HG03139 (cell line): ENCODE results near the gene ARID1B.

Source experiments
- ATAC-seq: cut with Tn5 transposase; IDR thresholded peaks from one replicate; pipeline ENCODE4 v1.9.1; 2021; ENCODE audit not compliant: unreplicated experiment

Gene ARID1B

GRCh38 chr6:156850353-156850752 lies 73.2 kb downstream of the ARID1B start:
- ATAC-seq: no peak

- peak; percentile 34 for ATAC-seq
These were observed 74.3 kb downstream of the ARID1B start for GRCh38 chr6:156851454-156851921.

- peak; percentile 64 for ATAC-seq
These were observed 75.1 kb downstream of the ARID1B start for GRCh38 chr6:156852147-156852857.

GRCh38 chr6:156852858-156853216 lies 75.7 kb downstream of the ARID1B start:
- no peak for ATAC-seq

GRCh38 chr6:156853733-156854132 lies 76.6 kb downstream of the ARID1B start:
- ATAC-seq: no peak

GRCh38 chr6:156854466-156855161 lies 77.4 kb downstream of the ARID1B start:
- ATAC-seq: no peak

GRCh38 chr6:156857573-156857972 lies 80.4 kb downstream of the ARID1B start:
- no peak for ATAC-seq

GRCh38 chr6:156859686-156860085 lies 82.5 kb downstream of the ARID1B start:
- no peak for ATAC-seq

GRCh38 chr6:156862711-156863110 lies 85.5 kb downstream of the ARID1B start:
- ATAC-seq: no peak

GRCh38 chr6:156863504-156863903 lies 86.3 kb downstream of the ARID1B start:
- no peak for ATAC-seq

GRCh38 chr6:156864557-156864956 lies 87.4 kb downstream of the ARID1B start:
- no peak for ATAC-seq

- ATAC-seq: no peak
These were observed 87.9 kb downstream of the ARID1B start for GRCh38 chr6:156865019-156865629.

GRCh38 chr6:156866220-156867015 lies 89.2 kb downstream of the ARID1B start:
- no peak for ATAC-seq

- no peak for ATAC-seq
These were observed 89.9 kb downstream of the ARID1B start for GRCh38 chr6:156867121-156867520.

- no peak for ATAC-seq
These were observed 91.2 kb downstream of the ARID1B start for GRCh38 chr6:156868385-156868784.

- no peak for ATAC-seq
These were observed 92.8 kb downstream of the ARID1B start for GRCh38 chr6:156869980-156870398.

- ATAC-seq: no peak
These were observed 93.9 kb downstream of the ARID1B start for GRCh38 chr6:156870924-156871539.

GRCh38 chr6:156872903-156873302 lies 95.7 kb downstream of the ARID1B start:
- ATAC-seq: no peak

GRCh38 chr6:156873654-156874380 lies 96.6 kb downstream of the ARID1B start:
- no peak for ATAC-seq

GRCh38 chr6:156875062-156875461 lies 97.9 kb downstream of the ARID1B start:
- ATAC-seq: no peak
